Stimulated activated CD4-positive, alpha-beta T cell treated with anti-CD3 and anti-CD28 coated beads, Interleukin-1b, Interleukin-23, amount 100 ng/mL, for 24 hours (primary cell): Measurements from ENCODE around the gene TSNAXIP1.

Source experiments
- DNase-seq, 4 experiments: peaks; one replicate each; pipeline ENCODE4 v3.0.0-alpha.2; 2020; ENCODE audit warnings: low read depth in 4 of 4, low spot score in 1 of 4

Gene TSNAXIP1

GRCh38 chr16:67806428-67807147 is at the start of gene TSNAXIP1, which contains the start of gene RANBP10:
TSNAXIP1 (plus strand) TSS chr16:67806889; CDS start chr16:67807150, 261 bp downstream.
RANBP10 (minus strand) TSS chr16:67806560; CDS start chr16:67806536, 24 bp downstream.
- peak; percentile 83 to 95 (median 93) for DNase-seq

- DNase-seq: no peak
Observed at GRCh38 chr16:67758006-67758405, 48.7 kb upstream of the TSNAXIP1 start.

GRCh38 chr16:67758966-67759365 is 47.7 kb upstream of the TSNAXIP1 start:
- DNase-seq: no peak

- DNase-seq: no peak
Observed at GRCh38 chr16:67760206-67760955, 46.3 kb upstream of the TSNAXIP1 start.

- DNase-seq: no peak
Observed at GRCh38 chr16:67760956-67761230, 45.8 kb upstream of the TSNAXIP1 start.

- DNase-seq: no peak
Observed at GRCh38 chr16:67761924-67762323, 44.8 kb upstream of the TSNAXIP1 start.

GRCh38 chr16:67762385-67762784 is 44.3 kb upstream of the TSNAXIP1 start:
- no peak for DNase-seq

GRCh38 chr16:67763066-67763465 is 43.6 kb upstream of the TSNAXIP1 start:
- no peak for DNase-seq

GRCh38 chr16:67764158-67764667 is 42.5 kb upstream of the TSNAXIP1 start:
- no peak for DNase-seq

GRCh38 chr16:67766291-67766690 is 40.4 kb upstream of the TSNAXIP1 start:
- DNase-seq: no peak

GRCh38 chr16:67767953-67768352 is 38.7 kb upstream of the TSNAXIP1 start:
- no peak for DNase-seq

- DNase-seq: no peak
Observed at GRCh38 chr16:67770346-67770991, 36.2 kb upstream of the TSNAXIP1 start.

- no peak for DNase-seq
Observed at GRCh38 chr16:67773099-67773498, 33.6 kb upstream of the TSNAXIP1 start.

GRCh38 chr16:67773569-67774456 is 32.9 kb upstream of the TSNAXIP1 start:
- no peak for DNase-seq

- no peak for DNase-seq
Observed at GRCh38 chr16:67774457-67774853, 32.2 kb upstream of the TSNAXIP1 start.

- DNase-seq: no peak
Observed at GRCh38 chr16:67775273-67775672, 31.4 kb upstream of the TSNAXIP1 start.

- no peak for DNase-seq
Observed at GRCh38 chr16:67779256-67780014, 27.3 kb upstream of the TSNAXIP1 start.

GRCh38 chr16:67780847-67781564 is 25.7 kb upstream of the TSNAXIP1 start:
- no peak for DNase-seq

GRCh38 chr16:67781565-67781921 is 25.1 kb upstream of the TSNAXIP1 start:
- DNase-seq: no peak
